K562 (cell line): ENCODE measurements around the gene XRCC2. TPM values are rescaled to one million over a fixed set of nuclear protein-coding genes. Genes with fewer than 3 reads are reported as not detected.

Experiments
- ARNT ChIP-seq, 2 experiments: fragments of 450-650 bp; IDR thresholded peaks; 2 replicates each; pipeline ENCODE4 v1.6.1; 2016; ENCODE audit warnings: mild to moderate bottlenecking in 1 of 2
- ATF1 ChIP-seq, 2 experiments: fragments of 450-650 bp in 1 of 2; IDR thresholded peaks; 2 replicates each; pipeline ENCODE4 v1.6.1; 2016; ENCODE audit warnings: missing compliant biosample characterization in 1 of 2, missing genetic modification characterization in 1 of 2
- ATF7 ChIP-seq: fragments of 450-650 bp; IDR thresholded peaks from 2 replicates; pipeline ENCODE4 v1.7.1; 2014; ENCODE audit warnings: mild to moderate bottlenecking, moderate library complexity
- BMI1 ChIP-seq: fragments of 150-350 bp; IDR thresholded peaks from 2 replicates; pipeline ENCODE4 v1.6.1; 2014; ENCODE audit warnings: low read length
- CEBPB ChIP-seq: fragments of 450-650 bp; IDR thresholded peaks from 2 replicates; pipeline ENCODE4 v1.6.1; 2016; ENCODE audit warnings: missing genetic modification characterization, missing compliant biosample characterization
- DIDO1 ChIP-seq: fragments of 450-650 bp; IDR thresholded peaks from 2 replicates; pipeline ENCODE4 v1.6.1; 2016; ENCODE audit warnings: low read depth, missing biosample characterization, missing genetic modification characterization
- ELF1 ChIP-seq: fragments of 200-800 bp; sonication (Bioruptor generic); IDR thresholded peaks from 2 replicates; pipeline ENCODE4 v1.6.1; 2016; ENCODE audit warnings: missing genetic modification characterization, missing compliant biosample characterization
- FOXM1 ChIP-seq, 2 experiments: fragments of 450-650 bp in 1 of 2; sonication (generic) in 1 of 2; formaldehyde crosslinking in 1 of 2; IDR thresholded peaks; 2 replicates each; pipeline versions ENCODE4 v1.6.1 to v1.9.0; 2017 to 2022; ENCODE audit warnings: low read depth in 2 of 2, mild to moderate bottlenecking in 2 of 2, missing genetic modification reagents in 1 of 2, moderate library complexity in 1 of 2
- GABPB1 ChIP-seq: sonication (generic); formaldehyde crosslinking; IDR thresholded peaks from 2 replicates; pipeline ENCODE4 v1.8.0; 2022; ENCODE audit warnings: mild to moderate bottlenecking, missing genetic modification reagents
- GTF2E2 ChIP-seq: fragments of 200-800 bp; sonication (Bioruptor generic); IDR thresholded peaks from 2 replicates; pipeline ENCODE4 v1.6.1; 2016; ENCODE audit warnings: missing genetic modification characterization, missing compliant biosample characterization
- GTF2F1 ChIP-seq: IDR thresholded peaks from 2 replicates; pipeline ENCODE4 v1.6.1; 2011; ENCODE audit warnings: low read depth, low read length, improper control_type of control experiment
- KDM4B ChIP-seq, 2 experiments: fragments of 450-650 bp in 1 of 2; sonication (generic) in 1 of 2; IDR thresholded peaks; 2 replicates each; pipeline ENCODE4 v1.6.1; 2016 to 2017; ENCODE audit warnings: borderline replicate concordance in 2 of 2, antibody characterized with exemption in 1 of 2, low read depth in 1 of 2, mild to moderate bottlenecking in 1 of 2
- MAZ ChIP-seq, 2 experiments: fragments of 450-650 bp in 1 of 2; sonication (generic) in 1 of 2; formaldehyde crosslinking; IDR thresholded peaks in 1 of 2; conservative IDR thresholded peaks in 1 of 2; 2 replicates each; pipeline versions ENCODE4 v1.4.0 to v1.5.0; 2020; ENCODE audit warnings: mild to moderate bottlenecking in 1 of 2, missing genetic modification reagents in 1 of 2
- MTA1 ChIP-seq: fragments of 450-650 bp; IDR thresholded peaks from 2 replicates; pipeline ENCODE4 v1.6.1; 2017; ENCODE audit warnings: borderline replicate concordance
- MTF1 ChIP-seq: fragments of 250-450 bp; sonication (Bioruptor Pico); IDR thresholded peaks from 2 replicates; pipeline ENCODE4 v1.9.0; 2021; ENCODE audit warnings: moderate library complexity, mild to moderate bottlenecking, inconsistent platforms, borderline replicate concordance
- NBN ChIP-seq: fragments of 450-650 bp; IDR thresholded peaks from 2 replicates; pipeline ENCODE4 v1.6.1; 2016; ENCODE audit warnings: low read depth, mild to moderate bottlenecking
- RNF2 ChIP-seq: sonication (generic); IDR thresholded peaks from 2 replicates; pipeline ENCODE4 v1.6.1; 2016
- SIN3B ChIP-seq: fragments of 450-650 bp; IDR thresholded peaks from 2 replicates; pipeline ENCODE4 v1.6.1; 2017; ENCODE audit warnings: low read depth, mild to moderate bottlenecking, moderate library complexity
- SREBF1 ChIP-seq: fragments of 150-350 bp; IDR thresholded peaks from 2 replicates; pipeline ENCODE4 v1.6.1; 2014; ENCODE audit warnings: antibody characterized with exemption, low read depth, low read length, borderline replicate concordance
- SRSF3 ChIP-seq: fragments of 200-400 bp; formaldehyde crosslinking; IDR thresholded peaks from 2 replicates; pipeline ENCODE4 v1.6.1; 2016; ENCODE audit warnings: mild to moderate bottlenecking, low read length, moderate library complexity; ENCODE audit not compliant: insufficient read depth
- THRB ChIP-seq: fragments of 450-650 bp; formaldehyde crosslinking; conservative IDR thresholded peaks from 2 replicates; pipeline ENCODE4 v1.4.0; 2022; ENCODE audit warnings: mild to moderate bottlenecking, missing genetic modification characterization
- TRIM25 ChIP-seq: fragments of 450-650 bp; IDR thresholded peaks from 2 replicates; pipeline ENCODE4 v1.7.0; 2016; ENCODE audit warnings: borderline replicate concordance
- ZFX ChIP-seq: sonication (generic); formaldehyde crosslinking; IDR thresholded peaks from 2 replicates; pipeline ENCODE4 v1.8.0; 2022; ENCODE audit warnings: mild to moderate bottlenecking, missing genetic modification reagents, moderate library complexity
- ZNF589 ChIP-seq: fragments of 200-800 bp; sonication (Bioruptor generic); IDR thresholded peaks from 2 replicates; pipeline ENCODE4 v1.6.1; 2016; ENCODE audit warnings: low read depth, missing genetic modification characterization, missing compliant biosample characterization
- polyA plus RNA-seq, 8 experiments: library from polyadenylated mRNA; depleted of rRNA in 4 of 8; stranded (reverse) in 5 of 8; unstranded in 3 of 8; fragments of >200 nt; fragmentation: Nextera tagmentation in 2 of 8; fragmentation: Illumina TruSeq in 1 of 8; extraction: Ambion mirVana in 2 of 8; extraction: Trizol in 1 of 8; gene quantifications; 2 replicates each; pipeline versions ENCODE4 v1.2.1 to v1.2.3, GENCODE V29; 2011 to 2014; ENCODE audit warnings: inconsistent platforms in 1 of 8, missing spikeins in 1 of 8
- total RNA-seq, 7 experiments: library from RNA; depleted of rRNA in 6 of 7; stranded (reverse); fragments of >200 nt in 6 of 7; fragmentation: Illumina TruSeq in 2 of 7; extraction: Trizol in 2 of 7; gene quantifications; 2 replicates each; pipeline versions ENCODE4 v1.2.1 to v1.2.3, GENCODE V29; 2011 to 2021; ENCODE audit warnings: low replicate concordance in 1 of 7

The XRCC2 gene
- total and polyA plus RNA-seq, 9 of the 15 experiments (the other 6 are each of a cell fraction or from before 2014, with no cell fraction given) = 16.2 to 58.0 (median 39.8) TPM

- TF ChIP-seq TRIM25 (0 out of 2 replicates have a peak, but pooled peaks have one; percentile 34), ATF1 (CRISPR knock-in tag; IDR thresholded peaks at IDR 0.05) (peak; percentile 94), ATF1 (tag; IDR thresholded peaks at IDR 0.05) (peak; percentile 99), GTF2E2 (peak; percentile 86; the same call in 1 of the 2 replicates), SIN3B (peak; percentile 72), FOXM1 (IDR thresholded peaks at IDR 0.05; ENCODE audit: low read depth) (peak; percentile 53), FOXM1 (CRISPR knock-in tag; IDR thresholded peaks at IDR 0.05; ENCODE audit: low read depth) (peak; percentile 78; the same call in 1 of the 2 replicates), RNF2 (peak; percentile 77; the same call in 1 of the 2 replicates), MTF1 (no peak), MTA1 (peak; percentile 98), SREBF1 (0 out of 2 replicates have a peak, but pooled peaks have one; percentile 24), ELF1 (peak; percentile 93), DIDO1 (tag) (peak; percentile 70), ATF7 (peak; percentile 99), CEBPB (tag) (peak; percentile 68), THRB (CRISPR knock-in tag) (peak; percentile 43; the same call in 1 of the 2 replicates), ZFX (CRISPR knock-in tag) (peak; percentile 96), ARNT (IDR thresholded peaks at IDR 0.05) (peak; percentile 29 to 54; a peak in 1 of 4 replicates), KDM4B (IDR thresholded peaks at IDR 0.05; ENCODE audit: borderline replicate concordance in 2 of 2, low read depth in 1 of 2) (no peak), MAZ (CRISPR knock-in tag; conservative IDR thresholded peaks at IDR 0.05 in 1 of 2, IDR thresholded peaks at IDR 0.05 in 1 of 2) (peak; percentile 95 to 99), ZNF589 (CRISPR knock-in tag) (no peak), SRSF3 (0 out of 2 replicates have a peak, but pooled peaks have one; percentile 91), GTF2F1 (0 out of 2 replicates have a peak, but pooled peaks have one; percentile 69), GABPB1 (CRISPR knock-in tag) (peak; percentile 78; the same call in 1 of the 2 replicates), NBN (peak; percentile 91), BMI1 (0 out of 2 replicates have a peak, but pooled peaks have one; percentile 26)
These were observed at the start of gene XRCC2 (continued) for GRCh38 chr7:152675759-152676636.
